Measurements from ENCODE around the gene PSMD1. TPM values are rescaled to one million over a fixed set of nuclear protein-coding genes. Genes with fewer than 3 reads are reported as not detected.

The PSMD1 gene
- total RNA-seq, 1 experiment from 2014 or later = 133 TPM

GRCh38 chr2:231132129-231132528 lies 75.5 kb downstream of the PSMD1 start:
- peaks cover 55% of the 10 kb centered on the region for H3K79me2 ChIP-seq (ENCODE audit: insufficient read depth, low read length)

GRCh38 chr2:231133365-231134099 lies 76.9 kb downstream of the PSMD1 start:
- no peak for ATAC-seq
- H2AFZ ChIP-seq (ENCODE audit: low read depth, low read length, poor library complexity, severe bottlenecking) = no peak overlapping the region
- BruUV-seq (replicated peaks) = no TSS peak
- H4K20me1 ChIP-seq (ENCODE audit: insufficient read depth) = 0 out of 2 replicates have a peak, but pooled peaks cover 11% of the 10 kb centered on the region
- H3K4me2 ChIP-seq (ENCODE audit: low read length) = no peak overlapping the region
- RAD21 ChIA-PET (ENCODE audit: low non-redundant PET in 1 of 2, low total read pairs in 2 of 2, uncharacterized antibody in 2 of 2, unreplicated experiment in 2 of 2) = no interaction called here
- POLR2A ChIA-PET = no interaction called here
- DNase-seq (ENCODE audit: low read depth, low spot score) = no peak
- H3K4me1 ChIP-seq (ENCODE audit: control insufficient read depth in 1 of 2, insufficient read depth in 2 of 2, low read length in 2 of 2) = no peaks in the 10 kb centered on the region
- intact Hi-C loops (cut with micrococcal nuclease) = no loop called here
- H3K9ac ChIP-seq (ENCODE audit: low read length) = no peak overlapping the region
- no peaks in the 10 kb centered on the region for H3K36me3 ChIP-seq (ENCODE audit: control insufficient read depth in 1 of 2, insufficient read depth in 2 of 2, low read length in 2 of 2)
- no peak overlapping the region for H3K27ac ChIP-seq (ENCODE audit: low read depth, low read length)
- CTCF ChIA-PET = no interaction called here
- H3K79me2 ChIP-seq (ENCODE audit: insufficient read depth, low read length) = peaks cover 62% of the 10 kb centered on the region
- H3K4me3 ChIP-seq (replicated peaks in 1 of 2; ENCODE audit: low read depth in 1 of 2, low read length in 2 of 2) = no peak overlapping the region
- H3K9me3 ChIP-seq (ENCODE audit: control insufficient read depth in 1 of 2, insufficient read depth in 1 of 2, low read depth in 1 of 2, low read length in 2 of 2) = no peaks in the 10 kb centered on the region
- no peaks in the 10 kb centered on the region for H3K27me3 ChIP-seq (ENCODE audit: insufficient read depth, low read length)
- H3K9me2 ChIP-seq (ENCODE audit: insufficient read depth) = no peaks in the 10 kb centered on the region
- TF ChIP-seq EGR1 (IDR thresholded peaks at IDR 0.05; ENCODE audit: low read depth) = no peak
- no peak for TF ChIP-seq ATF3 (IDR thresholded peaks at IDR 0.05)
- TF ChIP-seq EZH2 (IDR thresholded peaks at IDR 0.05) = no peak
- no peak for TF ChIP-seq SRF (IDR thresholded peaks at IDR 0.05; ENCODE audit: low read depth)
- TF ChIP-seq ZBTB33 (IDR thresholded peaks at IDR 0.05; ENCODE audit: extremely low read depth, insufficient replicate concordance, low read length) = no peak
- TF ChIP-seq TCF7L2 (IDR thresholded peaks at IDR 0.05; ENCODE audit: borderline replicate concordance, extremely low read depth, insufficient read depth, insufficient read length) = no peak
- no peak for TF ChIP-seq RAD21 (IDR thresholded peaks at IDR 0.05; ENCODE audit: low read depth)
- no peak for TF ChIP-seq POLR2AphosphoS5 (IDR thresholded peaks at IDR 0.05; ENCODE audit: low read depth, low read length)
- TF ChIP-seq ZFX (IDR thresholded peaks at IDR 0.05) = no peak
- TF ChIP-seq YY1 (IDR thresholded peaks at IDR 0.05; ENCODE audit: extremely low read depth, insufficient replicate concordance, low read depth, low read length) = no peak
- no peak for TF ChIP-seq REST (IDR thresholded peaks at IDR 0.05; ENCODE audit: low read depth)
- no peak for TF ChIP-seq SP1 (IDR thresholded peaks at IDR 0.05; ENCODE audit: low read depth)

More at GRCh38 chr2:231132129-231132528, 75.5 kb downstream of the PSMD1 start:
- H3K4me2 ChIP-seq (ENCODE audit: low read length) = no peak overlapping the region
- ATAC-seq (no peak), DNase-seq (ENCODE audit: low read depth, low spot score) (no peak)
- H3K27ac ChIP-seq (ENCODE audit: low read depth, low read length) = no peak overlapping the region
- BruUV-seq (replicated peaks) = no TSS peak
- no peak overlapping the region for H2AFZ ChIP-seq (ENCODE audit: low read depth, low read length, poor library complexity, severe bottlenecking)
- TF ChIP-seq SRF (IDR thresholded peaks at IDR 0.05; ENCODE audit: low read depth) (no peak), EZH2phosphoT487 (IDR thresholded peaks at IDR 0.05; ENCODE audit: borderline replicate concordance) (no peak), CBX3 (IDR thresholded peaks at IDR 0.05; ENCODE audit: low read depth) (no peak), ZNF274 (IDR thresholded peaks at IDR 0.05; ENCODE audit: low read depth, low read length) (no peak), TCF7L2 (IDR thresholded peaks at IDR 0.05; ENCODE audit: borderline replicate concordance, extremely low read depth, insufficient read depth, insufficient read length) (no peak)
- peaks cover 15% of the 10 kb centered on the region; the same call in 1 of the 2 replicates for H4K20me1 ChIP-seq (ENCODE audit: insufficient read depth)
- RAD21 ChIA-PET (ENCODE audit: low non-redundant PET in 1 of 2, low total read pairs in 2 of 2, uncharacterized antibody in 2 of 2, unreplicated experiment in 2 of 2) = no interaction called here
- H3K36me3 ChIP-seq (ENCODE audit: control insufficient read depth in 1 of 2, insufficient read depth in 2 of 2, low read length in 2 of 2) = no peaks in the 10 kb centered on the region
- H3K27me3 ChIP-seq (ENCODE audit: insufficient read depth, low read length) = no peaks in the 10 kb centered on the region
- no peak overlapping the region for H3K4me3 ChIP-seq (replicated peaks in 1 of 2; ENCODE audit: low read depth in 1 of 2, low read length in 2 of 2)
- intact Hi-C loops (cut with micrococcal nuclease) = no loop called here
- no peaks in the 10 kb centered on the region for H3K9me3 ChIP-seq (ENCODE audit: control insufficient read depth in 1 of 2, insufficient read depth in 1 of 2, low read depth in 1 of 2, low read length in 2 of 2)
- CTCF ChIA-PET = no interaction called here
- POLR2A ChIA-PET = no interaction called here
- H3K9me2 ChIP-seq (ENCODE audit: insufficient read depth) = no peaks in the 10 kb centered on the region
- H3K4me1 ChIP-seq (ENCODE audit: control insufficient read depth in 1 of 2, insufficient read depth in 2 of 2, low read length in 2 of 2) = no peaks in the 10 kb centered on the region
- no peak overlapping the region for H3K9ac ChIP-seq (ENCODE audit: low read length)
